Subcutaneous adipose tissue (tissue), 4 donors: Measurements from ENCODE around the gene ADCYAP1R1. TPM values are rescaled to one million over a fixed set of nuclear protein-coding genes. Genes with fewer than 3 reads are reported as not detected.

Experiments
- CTCF ChIP-seq: fragments of 450-650 bp; IDR thresholded peaks from one replicate; pipeline ENCODE4 v1.5.1; 2016; ENCODE audit warnings: low read depth, mild to moderate bottlenecking, control low read depth, antibody characterized with exemption, moderate library complexity
- total RNA-seq, 4 donors: library from RNA; depleted of rRNA; stranded (reverse); fragments of >200 nt; gene quantifications; one replicate each; pipeline ENCODE4 v1.1.0, GENCODE V29; 2016

Gene ADCYAP1R1
- total RNA-seq, 4 donors from 2014 or later, result 1.9 to 12.8 (median 3.0) TPM

DNA sequence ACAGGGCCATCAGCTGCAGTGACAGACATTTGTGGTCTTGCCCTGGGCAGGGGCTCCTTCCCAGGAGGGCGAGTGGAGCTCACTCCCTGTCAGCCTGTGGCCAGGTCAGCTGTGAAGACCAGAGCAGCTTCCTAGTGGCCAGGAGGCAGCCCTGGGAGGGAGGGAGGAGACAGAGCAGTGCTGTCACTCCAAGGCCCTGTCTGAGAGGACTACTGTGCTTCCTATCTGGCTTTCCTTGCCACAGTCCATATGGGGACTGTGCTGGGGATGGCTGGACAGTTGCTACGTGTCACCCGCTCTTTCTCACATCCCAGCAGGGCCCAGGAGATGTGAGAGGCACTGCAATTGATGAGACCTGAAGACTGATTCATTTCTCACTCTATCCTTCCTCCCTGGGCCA lies 15.2 kb upstream of the ADCYAP1R1 start:
- no peak for TF ChIP-seq CTCF

GRCh38 chr7:31043051-31043471 lies 9.0 kb upstream of the ADCYAP1R1 start:
- no peak for TF ChIP-seq CTCF

- no peak for TF ChIP-seq CTCF
Observed at GRCh38 chr7:31044529-31044928, 7.6 kb upstream of the ADCYAP1R1 start.

- TF ChIP-seq CTCF, result no peak
Observed at GRCh38 chr7:31046723-31047122, 5.4 kb upstream of the ADCYAP1R1 start.

GRCh38 chr7:31047313-31048146 lies 4.6 kb upstream of the ADCYAP1R1 start:
- TF ChIP-seq CTCF, result no peak

GRCh38 chr7:31049005-31049765 lies 2.9 kb upstream of the ADCYAP1R1 start:
- TF ChIP-seq CTCF, result no peak

GRCh38 chr7:31052487-31052840 lies 356 bp downstream of the ADCYAP1R1 start:
- TF ChIP-seq CTCF, result no peak
